NCI-H1105 (cell line): ENCODE measurements around the gene MAML1.
"Not testable (repeated sequence)": the region's sequence is repeated elsewhere in the genome, so short reads cannot be mapped to it uniquely, and the experiment has no call there.

Source experiments
- DNase-seq: peaks from one replicate; lab custom pipeline; 2025; lab: John Stamatoyannopoulos, UW

The MAML1 gene

DNA sequence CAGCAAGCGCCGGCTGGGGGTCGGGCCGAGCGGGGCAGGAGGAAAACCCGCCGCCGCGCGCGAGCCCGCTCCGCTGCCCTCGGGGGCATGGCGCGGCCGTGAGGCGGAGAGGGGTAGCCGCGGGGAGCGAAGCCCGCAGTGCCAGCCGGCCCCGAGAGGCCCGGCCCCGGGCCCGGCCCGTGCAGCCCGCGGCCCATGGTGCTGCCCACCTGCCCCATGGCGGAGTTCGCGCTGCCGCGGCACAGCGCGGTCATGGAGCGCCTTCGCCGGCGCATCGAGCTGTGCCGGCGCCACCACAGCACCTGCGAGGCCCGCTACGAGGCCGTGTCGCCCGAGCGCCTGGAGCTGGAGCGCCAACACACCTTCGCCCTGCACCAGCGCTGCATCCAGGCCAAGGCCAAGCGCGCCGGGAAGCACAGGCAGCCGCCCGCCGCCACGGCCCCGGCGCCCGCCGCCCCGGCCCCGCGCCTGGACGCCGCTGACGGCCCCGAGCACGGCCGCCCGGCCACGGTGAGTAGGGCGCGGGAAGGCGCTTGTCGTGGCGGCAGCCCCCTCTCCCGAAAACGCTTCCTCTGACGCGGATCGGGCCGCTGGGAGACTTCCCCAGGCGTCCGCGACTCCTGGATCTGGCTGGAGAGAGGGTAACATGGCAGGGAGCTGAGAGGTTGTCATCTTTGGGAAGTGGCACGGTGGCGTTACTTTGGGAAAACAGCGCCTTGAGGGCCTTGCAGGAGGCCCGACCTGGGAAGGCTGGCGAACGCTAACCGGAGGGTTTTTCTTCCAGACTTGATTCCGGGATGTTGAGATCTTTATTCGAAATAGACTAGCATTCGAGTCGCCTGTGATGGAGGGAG lies 523 bp downstream of the MAML1 start:
- DNase-seq: peak; percentile 21

DNA sequence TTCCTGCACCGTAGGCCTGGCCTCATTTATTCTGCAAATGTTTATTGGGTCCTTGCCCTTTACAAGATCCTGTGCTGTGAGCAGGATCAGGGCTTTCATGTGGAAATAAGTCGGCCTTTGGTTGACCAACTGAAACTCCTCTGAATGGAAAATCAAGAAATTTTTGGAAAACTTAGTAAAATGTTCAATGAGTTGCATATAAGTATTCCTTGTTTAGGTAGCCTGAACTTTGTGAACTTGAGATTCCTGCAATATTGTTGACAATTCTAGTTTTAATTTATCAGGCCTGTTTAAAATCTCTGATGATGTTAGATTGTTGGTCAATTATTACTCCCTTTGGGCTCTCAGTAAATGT lies 1.1 kb downstream of the MAML1 start:
- no peak for DNase-seq

DNA sequence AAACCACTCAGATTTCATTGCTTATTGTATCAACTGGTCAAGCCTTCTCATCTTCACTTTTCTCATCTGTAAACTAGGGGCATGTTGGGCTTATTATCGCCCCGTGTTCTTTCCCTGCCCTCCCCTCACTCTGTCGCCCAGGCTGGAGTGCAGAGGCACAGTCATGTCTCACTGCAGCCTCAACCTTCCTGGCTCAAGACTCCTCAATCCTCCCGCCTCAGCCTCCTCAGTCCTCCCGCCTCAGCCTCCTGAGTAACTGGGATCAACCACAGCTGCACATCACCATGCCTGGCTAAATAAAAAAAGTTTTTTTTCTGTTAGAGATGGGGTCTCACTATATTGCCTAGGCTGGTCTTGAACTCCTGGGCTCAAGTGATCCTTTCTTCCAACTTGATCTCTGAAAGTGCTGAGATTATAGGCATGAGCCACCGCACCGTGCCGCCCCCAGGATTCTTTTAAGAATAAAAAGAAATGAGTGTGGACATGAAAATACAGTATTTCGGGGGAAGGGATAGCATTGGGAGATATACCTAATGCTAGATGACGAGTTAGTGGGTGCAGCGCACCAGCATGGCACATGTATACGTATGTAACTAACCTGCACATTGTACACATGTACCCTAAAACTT lies 2.0 kb downstream of the MAML1 start:
- DNase-seq: no peak

DNA sequence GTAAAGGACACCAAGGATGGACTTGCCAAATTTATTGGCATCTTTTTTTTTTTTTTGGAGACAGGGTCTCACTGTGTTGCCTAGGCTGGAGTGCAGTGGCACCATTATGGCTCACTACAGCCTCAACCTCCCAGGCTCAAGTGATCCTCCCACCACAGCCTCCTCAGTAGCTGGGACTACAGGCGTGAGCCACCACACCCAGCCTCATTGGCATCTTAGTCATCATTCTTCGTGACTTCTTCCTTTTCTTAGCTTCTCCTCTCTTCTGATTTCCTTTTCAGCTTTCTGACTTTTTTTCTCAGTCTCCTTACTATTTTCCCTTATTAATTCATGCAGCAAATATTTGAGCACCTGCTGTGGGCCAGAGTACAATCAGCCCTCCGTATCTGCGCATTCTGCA lies 6.1 kb downstream of the MAML1 start:
- no peak for DNase-seq

DNA sequence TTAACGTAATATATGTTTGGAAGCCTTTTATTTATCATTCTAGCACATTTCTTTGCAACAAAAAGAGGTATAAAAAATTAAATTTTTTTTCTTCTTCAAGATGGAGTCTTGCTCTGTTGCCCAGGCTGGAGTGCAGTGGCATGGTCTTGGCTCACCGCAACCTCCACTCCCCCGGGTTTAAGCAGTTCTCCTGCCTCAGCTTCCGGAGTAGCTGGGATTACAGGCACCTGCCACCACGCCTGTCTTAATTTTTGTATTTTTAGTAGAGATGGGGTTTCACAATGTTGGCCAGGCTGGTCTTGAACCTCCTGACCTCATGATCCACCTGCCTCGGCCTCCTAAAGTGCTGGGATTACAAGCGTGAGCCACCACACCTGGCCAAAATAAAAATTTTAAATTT lies 11.5 kb downstream of the MAML1 start:
- DNase-seq: not testable (repeated sequence)

DNA sequence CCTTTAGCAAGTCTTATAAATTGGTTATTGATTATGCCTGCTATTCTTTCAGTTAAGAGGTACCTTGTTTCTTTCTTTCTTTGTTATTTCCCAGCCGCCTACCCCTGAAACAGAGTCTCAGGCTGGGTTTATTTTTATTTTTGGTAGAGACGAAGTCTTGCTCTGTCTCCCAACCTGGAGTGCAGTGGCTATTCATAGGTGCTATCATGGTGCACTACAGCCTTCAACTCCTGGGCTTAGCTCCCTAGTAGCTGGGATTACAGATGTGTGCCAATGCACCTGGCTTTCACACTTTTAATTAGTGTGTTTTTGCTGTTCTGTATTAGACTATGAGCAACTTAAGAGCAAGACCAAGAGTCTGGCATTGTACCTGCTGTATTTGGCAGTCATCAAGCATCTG lies 14.2 kb downstream of the MAML1 start:
- no peak for DNase-seq

DNA sequence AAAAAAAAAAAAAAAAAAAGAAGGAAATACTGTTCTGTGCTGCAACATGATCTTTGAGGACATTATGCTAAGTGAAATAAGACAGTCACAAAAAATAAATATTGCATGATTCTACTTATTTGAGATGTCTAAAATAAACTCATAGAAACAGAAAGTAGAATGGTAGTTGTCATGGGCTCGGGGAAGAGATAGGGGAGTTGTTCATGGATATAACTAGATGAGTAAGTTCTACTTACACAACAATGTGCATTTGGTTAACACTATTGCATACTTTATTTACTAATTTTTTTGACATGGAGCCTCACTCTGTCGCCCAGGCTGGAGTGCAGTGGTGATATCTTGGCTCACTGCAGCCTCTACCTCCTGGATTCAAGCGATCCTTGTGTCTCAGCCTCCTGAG lies 15.2 kb downstream of the MAML1 start:
- no peak for DNase-seq

DNA sequence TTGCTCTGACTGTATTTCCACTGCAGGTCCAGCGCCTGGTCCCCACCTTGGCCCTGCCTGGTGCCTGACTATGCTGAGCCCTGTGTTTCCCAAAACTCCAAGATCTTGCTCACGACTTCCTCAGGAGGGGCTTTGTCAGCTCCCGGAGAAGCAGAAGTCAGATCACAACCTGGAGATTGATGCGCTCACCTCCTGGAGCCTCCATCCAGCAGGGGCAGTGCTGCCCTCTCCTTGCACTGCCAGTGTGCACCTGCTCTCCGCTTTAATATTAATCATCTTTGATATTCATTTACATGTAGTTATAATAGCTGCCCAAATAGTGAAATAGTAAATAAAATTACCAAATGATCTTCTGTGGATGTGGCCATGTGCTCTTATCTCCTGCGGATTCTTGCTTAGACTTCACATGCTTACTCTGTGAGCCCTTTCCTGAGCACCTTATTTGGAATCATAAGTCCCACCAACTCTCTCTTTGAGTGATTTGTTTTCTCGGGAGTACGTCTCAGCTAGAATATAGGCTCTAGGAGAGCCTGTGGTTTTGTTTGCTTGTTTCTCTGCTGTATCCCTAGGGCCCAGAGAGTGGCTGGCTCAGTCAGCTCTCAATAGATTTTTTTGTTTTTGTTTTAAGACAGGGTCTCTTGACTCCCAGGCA lies 17.4 kb downstream of the MAML1 start:
- no peak for DNase-seq

DNA sequence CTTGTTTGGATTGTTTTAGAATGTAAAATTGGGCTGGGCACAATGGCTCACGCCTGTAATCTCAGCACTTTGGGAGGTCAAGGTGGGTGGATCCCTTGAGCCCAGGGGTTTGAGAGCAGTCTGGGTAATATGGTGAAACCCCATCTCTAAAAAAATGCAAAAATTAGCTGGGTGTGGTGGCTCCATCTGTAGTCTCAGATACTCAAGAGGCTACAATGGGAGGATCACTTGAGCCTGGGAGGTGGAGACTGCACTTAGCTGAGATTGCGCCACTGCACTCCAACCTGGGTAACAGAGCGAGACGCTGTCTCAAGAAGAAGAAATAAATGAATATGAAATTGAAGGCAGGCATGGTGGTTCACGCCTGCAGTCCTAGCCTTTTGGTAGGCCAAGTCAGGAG lies 21.3 kb downstream of the MAML1 start:
- no peak for DNase-seq

DNA sequence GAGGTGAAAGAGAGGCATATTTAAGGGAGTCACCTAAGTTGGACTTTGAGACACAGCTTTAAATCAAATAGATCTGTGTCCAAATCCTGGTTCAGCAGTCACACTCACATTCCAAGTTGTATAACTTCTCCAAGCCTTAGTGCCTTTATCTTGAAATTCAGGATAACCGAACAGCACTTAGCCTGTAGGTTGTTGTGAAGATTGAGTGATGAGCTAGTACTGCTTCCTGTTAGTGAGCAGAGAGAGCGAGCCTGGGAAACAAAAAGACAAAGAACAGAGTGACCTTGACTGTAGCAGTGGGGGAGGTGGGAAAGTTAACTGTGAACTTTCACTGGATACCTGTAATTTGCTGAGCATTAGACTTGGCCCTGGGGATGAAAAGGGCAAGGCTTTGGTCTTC lies 22.4 kb downstream of the MAML1 start:
- DNase-seq: no peak

DNA sequence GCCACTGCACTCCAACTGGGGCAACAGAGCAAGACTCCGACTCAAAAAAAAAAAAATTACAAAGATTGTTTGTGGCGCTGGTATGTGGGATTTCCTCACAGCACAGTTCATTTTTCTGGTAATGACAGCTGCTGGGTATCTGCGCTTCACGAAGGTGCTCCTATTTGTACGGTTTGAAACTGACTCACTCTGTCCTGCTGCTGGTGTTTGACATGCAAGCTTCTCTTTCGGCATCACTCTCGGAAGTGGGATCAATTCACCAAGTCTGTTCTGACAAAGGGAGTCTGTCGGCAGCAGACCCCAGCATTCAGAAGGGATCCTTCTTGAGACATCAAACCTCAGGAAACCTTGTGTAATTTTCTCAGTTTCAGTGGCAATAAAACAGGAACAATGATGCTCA lies 26.3 kb downstream of the MAML1 start:
- no peak for DNase-seq

DNA sequence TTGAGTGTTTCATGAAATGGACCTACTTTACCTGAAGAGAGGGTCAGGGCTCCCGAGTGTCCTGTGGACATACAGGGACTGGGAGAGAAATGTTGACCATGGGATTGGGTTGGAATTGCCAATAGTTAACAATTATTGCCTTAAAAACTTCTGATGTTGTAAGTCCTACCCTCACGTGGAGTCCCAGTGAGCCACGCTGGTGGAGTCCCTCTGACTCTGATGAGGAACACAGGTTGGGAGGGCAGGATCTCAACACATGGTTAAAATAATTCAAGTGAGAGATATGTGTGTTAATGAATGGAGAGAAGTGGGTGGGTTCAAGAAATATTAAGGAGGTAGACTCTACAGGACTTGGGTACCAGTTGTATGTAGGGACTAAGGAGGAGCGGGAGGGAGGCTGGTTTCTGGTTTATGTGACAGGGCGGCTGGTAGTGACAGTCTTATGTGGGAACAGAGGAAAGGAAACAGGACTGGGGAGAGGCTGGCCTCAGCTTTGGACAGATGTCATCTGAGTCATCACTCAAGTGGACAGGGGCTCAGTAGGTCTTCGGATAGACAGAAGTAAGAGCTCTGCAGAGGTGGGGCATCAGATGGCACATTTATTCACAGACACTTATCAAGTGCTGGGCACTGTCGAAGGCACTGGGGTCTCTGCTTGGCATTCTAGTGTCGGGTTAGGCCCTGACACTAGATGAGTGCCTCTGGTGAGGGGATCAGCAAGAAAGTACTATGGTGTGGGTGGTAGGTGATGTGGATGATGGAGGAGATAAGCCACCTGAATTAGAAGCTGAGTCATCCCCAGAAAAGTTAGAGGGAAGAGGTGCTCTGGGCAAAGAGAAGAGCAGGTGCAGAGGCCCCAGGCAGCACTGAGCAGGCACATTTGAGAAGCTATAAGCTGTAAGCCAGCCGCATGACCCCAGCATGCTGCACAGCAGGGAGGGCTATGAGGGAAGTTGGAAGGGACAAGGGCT lies 27.2 kb downstream of the MAML1 start:
- no peak for DNase-seq

DNA sequence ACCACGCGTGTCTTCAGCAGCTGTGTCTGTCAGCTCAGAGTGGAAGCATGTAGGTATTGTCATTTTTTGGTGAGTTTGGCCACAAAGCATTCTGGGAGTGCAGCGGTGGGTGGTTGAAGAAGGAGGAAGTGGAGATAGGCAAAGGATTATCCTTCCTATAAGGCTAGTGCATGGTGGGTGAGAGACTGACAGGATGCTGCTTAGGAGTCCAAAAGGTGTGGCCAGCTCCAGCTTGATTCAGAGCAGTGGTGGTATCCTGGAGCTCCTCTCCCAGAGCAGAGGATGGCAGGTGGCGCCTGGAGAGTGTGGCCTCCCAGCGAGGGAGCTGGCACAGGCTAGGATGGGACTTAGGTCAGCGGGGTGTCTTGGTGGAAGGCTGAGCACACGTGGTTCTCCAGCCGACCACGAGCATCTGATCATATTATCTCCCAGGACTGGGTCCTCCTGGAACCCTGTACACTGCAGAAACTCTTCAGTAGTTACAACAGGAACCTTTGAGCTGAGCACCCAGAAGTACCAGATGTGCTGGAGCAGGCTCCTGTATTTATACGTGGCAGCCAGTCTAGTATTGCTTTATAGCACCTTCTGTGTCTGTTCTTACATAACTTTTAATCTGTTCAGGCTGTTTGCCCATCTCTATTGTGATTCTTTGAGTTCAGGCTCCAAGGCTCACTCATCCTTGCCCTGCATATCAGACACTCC lies 29.6 kb downstream of the MAML1 start:
- no peak for DNase-seq

DNA sequence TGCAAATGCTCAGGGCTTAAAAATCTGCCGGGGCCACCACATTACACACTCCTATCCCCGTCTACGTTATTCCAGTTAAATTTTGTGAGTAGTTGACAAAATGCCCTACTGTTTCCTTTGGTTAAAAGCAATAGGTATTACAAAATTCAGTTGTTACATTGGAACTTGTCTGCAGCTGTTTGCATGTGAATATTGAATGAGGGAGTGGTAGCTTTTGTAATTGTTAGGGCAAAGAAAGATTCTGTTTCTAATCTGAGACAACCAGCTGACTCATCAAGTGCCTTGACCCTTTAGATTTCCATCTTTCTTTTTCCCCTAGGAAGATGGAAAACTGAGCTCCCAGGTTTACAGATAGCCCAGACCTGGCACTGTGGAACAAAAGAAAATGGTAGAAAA lies 30.2 kb downstream of the MAML1 start:
- DNase-seq: no peak

DNA sequence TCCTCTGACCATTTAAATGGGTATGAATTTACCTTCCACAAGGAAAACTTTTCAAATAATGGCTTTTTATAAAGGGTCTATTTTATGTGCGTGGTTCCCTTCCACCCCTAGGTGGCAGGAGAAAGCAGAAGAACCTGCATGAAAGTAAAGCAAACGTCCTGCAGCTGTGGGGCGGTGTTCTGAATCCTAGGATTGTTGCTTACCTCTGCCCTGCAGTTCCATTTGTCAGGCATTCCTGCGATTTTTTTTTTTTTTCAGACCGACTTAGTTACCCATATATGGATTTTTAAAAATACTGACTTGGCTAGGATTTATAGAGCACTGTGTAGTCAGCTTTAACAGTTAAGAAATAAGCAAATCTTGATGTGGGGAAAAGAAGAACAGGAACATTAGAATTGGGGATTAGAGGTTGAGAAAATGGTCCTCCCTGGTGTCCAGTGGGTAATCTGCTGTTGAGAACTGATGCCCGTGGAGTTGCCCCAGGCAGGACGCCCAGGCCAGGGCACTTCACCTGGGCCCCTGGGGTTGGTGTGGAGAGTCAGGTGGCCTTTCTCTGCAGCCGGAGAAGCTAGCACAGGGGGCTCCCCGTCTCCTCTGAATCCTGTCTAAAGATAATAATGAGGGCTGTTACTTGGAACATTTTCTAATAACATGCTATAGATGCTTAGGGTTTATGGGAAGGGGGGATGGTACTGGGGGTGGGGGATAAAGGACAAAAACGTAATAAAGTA lies 30.8 kb downstream of the MAML1 start:
- peak; percentile 7 for DNase-seq

DNA sequence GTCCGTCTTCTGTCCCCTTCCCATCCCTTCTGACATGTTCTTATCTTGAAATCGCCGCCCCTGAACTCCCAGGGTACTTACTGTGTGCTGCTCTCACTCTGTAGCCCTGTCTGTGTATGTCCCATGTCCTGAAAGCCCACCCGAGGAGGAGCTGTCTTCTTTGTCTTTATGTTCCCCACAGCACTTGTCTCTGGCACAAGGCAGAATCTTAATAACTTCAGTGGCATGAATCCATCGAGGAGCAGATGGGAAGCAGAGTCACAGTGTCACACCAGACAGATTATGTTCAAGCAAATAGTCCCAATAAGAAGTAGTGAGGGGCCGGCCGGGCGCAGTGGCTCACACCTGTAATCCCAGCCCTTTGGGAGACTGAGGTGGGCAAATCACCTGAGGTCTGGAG lies 31.4 kb downstream of the MAML1 start:
- DNase-seq: no peak

DNA sequence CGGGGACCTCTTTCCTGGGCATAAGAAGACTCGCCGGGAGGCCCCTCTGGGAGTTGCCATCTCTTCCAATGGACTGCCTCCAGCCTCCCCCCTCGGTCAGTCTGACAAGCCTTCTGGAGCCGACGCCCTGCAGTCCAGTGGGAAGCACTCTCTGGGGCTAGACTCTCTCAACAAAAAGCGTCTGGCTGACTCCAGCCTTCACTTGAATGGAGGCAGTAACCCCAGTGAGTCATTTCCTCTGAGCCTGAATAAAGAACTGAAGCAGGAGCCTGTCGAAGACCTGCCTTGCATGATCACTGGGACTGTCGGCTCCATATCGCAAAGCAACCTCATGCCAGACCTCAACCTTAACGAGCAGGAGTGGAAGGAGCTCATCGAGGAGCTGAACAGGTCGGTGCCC lies 32.8 kb downstream of the MAML1 start:
- no peak for DNase-seq

DNA sequence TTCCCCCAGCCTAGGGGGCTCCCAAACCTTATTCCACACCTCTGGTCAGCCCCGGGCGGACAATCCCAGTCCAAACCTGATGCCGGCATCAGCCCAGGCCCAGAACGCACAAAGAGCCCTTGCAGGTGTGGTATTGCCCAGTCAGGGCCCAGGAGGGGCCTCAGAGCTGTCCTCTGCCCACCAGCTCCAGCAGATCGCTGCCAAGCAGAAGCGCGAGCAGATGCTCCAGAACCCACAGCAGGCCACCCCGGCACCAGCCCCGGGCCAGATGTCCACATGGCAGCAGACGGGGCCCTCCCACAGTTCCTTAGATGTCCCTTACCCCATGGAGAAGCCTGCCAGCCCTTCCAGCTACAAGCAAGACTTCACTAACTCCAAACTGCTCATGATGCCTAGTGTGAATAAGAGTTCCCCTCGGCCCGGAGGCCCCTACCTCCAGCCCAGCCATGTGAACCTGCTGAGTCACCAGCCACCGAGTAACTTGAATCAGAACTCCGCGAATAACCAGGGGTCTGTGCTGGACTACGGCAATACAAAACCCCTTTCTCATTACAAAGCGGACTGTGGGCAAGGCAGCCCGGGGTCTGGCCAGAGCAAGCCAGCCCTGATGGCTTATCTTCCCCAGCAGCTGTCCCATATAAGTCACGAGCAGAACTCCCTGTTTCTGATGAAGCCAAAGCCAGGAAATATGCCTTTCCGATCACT lies 33.6 kb downstream of the MAML1 start:
- no peak for DNase-seq

DNA sequence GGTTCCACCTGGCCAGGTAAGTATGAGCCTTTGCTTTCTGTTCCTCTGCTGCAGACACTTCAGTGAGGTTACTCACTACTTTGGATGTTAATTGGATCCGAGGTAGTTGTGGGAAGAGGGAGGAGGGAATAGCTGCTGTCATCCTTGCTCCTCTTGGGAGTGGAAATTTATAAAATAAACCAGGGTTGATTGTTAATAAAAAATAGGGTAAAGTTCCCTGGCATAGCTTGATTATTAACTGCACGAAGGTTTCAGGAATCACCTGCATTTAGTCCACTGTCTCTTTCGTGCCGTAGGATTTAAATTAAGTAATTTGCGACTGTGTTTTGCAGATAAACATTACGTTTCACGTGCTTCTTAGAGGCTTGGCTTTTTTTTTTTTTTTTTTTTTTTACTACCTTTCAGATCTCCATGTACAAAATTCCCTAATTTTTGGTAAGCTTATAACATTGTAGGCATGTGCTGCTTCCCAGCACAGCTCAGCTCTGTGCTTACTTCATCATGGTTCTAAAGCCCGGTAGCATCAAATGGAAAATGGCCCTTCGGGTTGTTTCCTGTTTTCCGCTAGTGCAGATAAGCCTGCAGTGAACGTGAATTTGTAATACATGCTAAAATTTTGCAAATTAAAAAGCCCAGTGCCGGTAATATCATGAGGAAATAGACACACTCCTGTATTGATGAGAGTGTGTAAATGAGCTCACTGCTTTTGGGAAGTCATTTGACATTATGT lies 34.3 kb downstream of the MAML1 start:
- no peak for DNase-seq
